Endothelial cell of umbilical vein (primary cell): Measurements from ENCODE around the gene PCBP4. TPM values are rescaled to one million over a fixed set of nuclear protein-coding genes. Genes with fewer than 3 reads are reported as not detected.

ENCODE experiments used
- BruUV-seq: library from RNA; stranded (reverse); fragments of 400-500 nt; replicated peaks from 2 replicates; lab custom pipeline; 2021; lab: Mats Ljungman, UMichigan
- CTCF ChIA-PET: fragments of 300-600, 350-600 bp; sonication (Branson Sonifier 250); formaldehyde crosslinking; loops from one replicate; lab custom pipeline; 2021; ENCODE audit warnings: antibody characterized with exemption, inconsistent platforms; lab: Charles Lee
- POLR2A ChIA-PET: fragments of 300-600, 350-600 bp; sonication (Branson Sonifier 250); formaldehyde crosslinking; loops from one replicate; lab custom pipeline; 2021; ENCODE audit warnings: antibody characterized with exemption, inconsistent platforms; lab: Charles Lee
- DNase-seq: peaks from one replicate; pipeline ENCODE4 v3.0.0-alpha.2; 2011; ENCODE audit warnings: low read depth, low spot score
- FAIRE-seq: peaks from 2 replicates; lab custom pipeline; 2011; peaks lifted over from hg19 to GRCh38; lab: Jason Lieb, UNC
- H2AFZ ChIP-seq: 2 replicates; pipeline ENCODE4 v1.6.0; 2012; ENCODE audit warnings: low read depth, low read length, control low read depth, inconsistent platforms
- H3K27ac ChIP-seq: 2 replicates; pipeline ENCODE4 v1.5.1; 2011; ENCODE audit warnings: low read depth, mild to moderate bottlenecking, control low read depth, low read length, moderate library complexity; ENCODE audit not compliant: insufficient read depth
- H3K27me3 ChIP-seq, 2 experiments: 2 replicates each; pipeline versions ENCODE4 v1.6.0 to v1.6.1; 2011; ENCODE audit warnings: low read length in 2 of 2, mixed read lengths in 1 of 2; ENCODE audit not compliant: control insufficient read depth in 2 of 2, insufficient read depth in 2 of 2
- H3K36me3 ChIP-seq, 2 experiments: 2 replicates in 1 of 2; 3 replicates in 1 of 2; pipeline ENCODE4 v1.5.1; 2011; ENCODE audit warnings: low read length in 2 of 2, mild to moderate bottlenecking in 1 of 2, moderate library complexity in 1 of 2; ENCODE audit not compliant: control insufficient read depth in 2 of 2, insufficient read depth in 2 of 2; ENCODE audit errors: extremely low read depth in 1 of 2
- H3K4me1 ChIP-seq: 3 replicates; pipeline ENCODE4 v1.5.1; 2011; ENCODE audit warnings: mild to moderate bottlenecking, low read length; ENCODE audit not compliant: control insufficient read depth, insufficient read depth; ENCODE audit errors: extremely low read depth
- H3K4me2 ChIP-seq: 2 replicates; pipeline ENCODE4 v1.6.1; 2011; ENCODE audit warnings: low read length, control low read depth, mixed read lengths; ENCODE audit not compliant: insufficient read depth
- H3K4me3 ChIP-seq, 3 experiments: fragments of 200-600 bp in 1 of 3; sonication (generic), shearing (Covaris generic) in 1 of 3; replicated peaks in 1 of 3; 2 replicates each; pipeline ENCODE4 v1.5.1; 2011 to 2016; ENCODE audit warnings: control low read depth in 3 of 3, low read length in 3 of 3, mild to moderate bottlenecking in 2 of 3, inconsistent platforms in 1 of 3, low read depth in 1 of 3, moderate library complexity in 1 of 3; ENCODE audit not compliant: insufficient read depth in 1 of 3
- H3K79me2 ChIP-seq: 2 replicates; pipeline ENCODE4 v1.6.0; 2012; ENCODE audit warnings: low read length, inconsistent platforms; ENCODE audit not compliant: control insufficient read depth, insufficient read depth
- H3K9ac ChIP-seq: replicated peaks from 2 replicates; pipeline ENCODE3; 2011; ENCODE audit warnings: low read length, control low read depth; ENCODE audit not compliant: insufficient read depth; ENCODE audit errors: extremely low read depth
- H3K9me1 ChIP-seq: replicated peaks from 3 replicates; pipeline ENCODE4 v1.6.0; 2011; ENCODE audit warnings: mild to moderate bottlenecking, low read length; ENCODE audit not compliant: control insufficient read depth, insufficient read depth; ENCODE audit errors: extremely low read depth
- H3K9me3 ChIP-seq: replicated peaks from 2 replicates; pipeline ENCODE4 v1.5.1; 2012; ENCODE audit warnings: low read length, inconsistent platforms; ENCODE audit not compliant: control insufficient read depth, insufficient read depth
- H4K20me1 ChIP-seq: replicated peaks from 2 replicates; pipeline ENCODE3; 2011; ENCODE audit warnings: mild to moderate bottlenecking, low read length; ENCODE audit not compliant: control insufficient read depth, insufficient read depth; ENCODE audit errors: extremely low read depth
- CTCF ChIP-seq, 2 donors: IDR thresholded peaks; 1 replicate in 1 of 2; 2 replicates in 1 of 2; pipeline ENCODE4 v1.5.1; 2011; ENCODE audit warnings: low read length in 2 of 2, mild to moderate bottlenecking in 2 of 2, moderate library complexity in 2 of 2, control low read depth in 1 of 2, inconsistent platforms in 1 of 2, low read depth in 1 of 2; ENCODE audit not compliant: insufficient read depth in 1 of 2; ENCODE audit errors: extremely low read depth in 1 of 2
- EZH2 ChIP-seq: IDR thresholded peaks from 2 replicates; pipeline ENCODE4 v1.6.1; 2012; ENCODE audit warnings: borderline replicate concordance, low read depth, mild to moderate bottlenecking, moderate library complexity, low read length, inconsistent platforms; ENCODE audit not compliant: severe bottlenecking
- FOS ChIP-seq: IDR thresholded peaks from 2 replicates; pipeline ENCODE4 v1.6.1; 2011; ENCODE audit warnings: mild to moderate bottlenecking, low read length, moderate library complexity, borderline replicate concordance; ENCODE audit not compliant: insufficient read depth
- GATA2 ChIP-seq: IDR thresholded peaks from 2 replicates; pipeline ENCODE4 v1.7.0; 2011; ENCODE audit warnings: low read depth, mild to moderate bottlenecking, moderate library complexity, mixed read lengths, low read length; ENCODE audit not compliant: insufficient read length, insufficient read depth
- JUN ChIP-seq: IDR thresholded peaks from 2 replicates; pipeline ENCODE4 v1.6.1; 2011; ENCODE audit warnings: borderline replicate concordance, low read depth; ENCODE audit not compliant: insufficient read length, insufficient read depth
- MAX ChIP-seq: IDR thresholded peaks from 2 replicates; pipeline ENCODE4 v1.6.1; 2011; ENCODE audit not compliant: insufficient read depth, insufficient read length
- MYC ChIP-seq: IDR thresholded peaks from one replicate; pipeline ENCODE4 v1.6.1; 2011; ENCODE audit warnings: mild to moderate bottlenecking, low read depth, low read length
- POLR2A ChIP-seq: IDR thresholded peaks from 2 replicates; pipeline ENCODE4 v1.6.1; 2012; ENCODE audit warnings: low read depth, mild to moderate bottlenecking, control low read depth, low read length
- POLR2AphosphoS5 ChIP-seq: IDR thresholded peaks from 2 replicates; pipeline ENCODE4 v1.6.1; 2012; ENCODE audit warnings: low read depth, mild to moderate bottlenecking, control low read depth, low read length, moderate library complexity; ENCODE audit not compliant: insufficient read depth
- dilution Hi-C: fragments of 300-500 bp; cut with MboI; formaldehyde crosslinking; loops from one replicate; pipeline ENCODE4 v1.15.0; 2019; ENCODE audit warnings: low sequenced_read_pairs; ENCODE audit not compliant: extremely low pct_ligation_motif_present
- intact Hi-C: fragments of 100-400 bp; cut with micrococcal nuclease; formaldehyde crosslinking; loops from one replicate; pipeline ENCODE4 v1.10.0; 2022
- polyA plus RNA-seq, 4 experiments: library from polyadenylated mRNA; depleted of rRNA in 3 of 4; stranded (reverse) in 3 of 4; unstranded in 1 of 4; fragments of >200 nt; gene quantifications; 2 replicates each; pipeline versions ENCODE4 v1.2.1 to v1.2.3, GENCODE V29; 2011 to 2012; ENCODE audit warnings: missing spikeins in 1 of 4
- total RNA-seq: library from RNA; stranded (reverse); gene quantifications from 2 replicates; pipeline ENCODE4 v1.2.3, GENCODE V29; 2021

The PCBP4 gene
- total and polyA plus RNA-seq, 2 donors (not counting 3 experiments of a cell fraction or from before 2014, with no cell fraction given), result 46.5 to 63.1 TPM

GRCh38 chr3:51980253-51980652 lies 13.0 kb upstream of the PCBP4 start:
- no peak overlapping the region for H3K4me2 ChIP-seq
- no TSS peak for BruUV-seq
- no peak overlapping the region for H3K4me3 ChIP-seq
- no peak overlapping the region for H3K9ac ChIP-seq
- DNase-seq (no peak), FAIRE-seq (no peak)
- dilution Hi-C loops (no loop called here), intact Hi-C loops (no loop called here)
- no peaks in the 10 kb centered on the region for H3K36me3 ChIP-seq
- no peaks in the 10 kb centered on the region for H3K79me2 ChIP-seq
- H3K9me3 ChIP-seq, result no peaks in the 10 kb centered on the region
- no peaks in the 10 kb centered on the region for H3K27me3 ChIP-seq
- TF ChIP-seq FOS (no peak), MAX (no peak), EZH2 (no peak), GATA2 (no peak), CTCF (IDR thresholded peaks at IDR 0.05; ENCODE audit: extremely low read depth in 1 of 2, insufficient read depth in 1 of 2, low read depth in 1 of 2, low read length in 2 of 2) (no peak)
- H3K4me1 ChIP-seq, result peaks cover 21% of the 10 kb centered on the region
- CTCF ChIA-PET, result no interaction called here
- H2AFZ ChIP-seq, result no peak overlapping the region
- POLR2A ChIA-PET, result no interaction called here
- no peak overlapping the region for H3K27ac ChIP-seq
- no peaks in the 10 kb centered on the region for H3K9me1 ChIP-seq
- H4K20me1 ChIP-seq, result no peaks in the 10 kb centered on the region

GRCh38 chr3:51978143-51978502 lies 10.9 kb upstream of the PCBP4 start:
- Histone ChIP-seq H2AFZ (no peak overlapping the region), H3K36me3 (no peaks in the 10 kb centered on the region), H4K20me1 (no peaks in the 10 kb centered on the region), H3K27ac (no peak overlapping the region), H3K9ac (no peak overlapping the region), H3K79me2 (no peaks in the 10 kb centered on the region), H3K4me3 (no peak overlapping the region), H3K4me1 (peaks cover 30% of the 10 kb centered on the region), H3K4me2 (no peak overlapping the region), H3K27me3 (no peaks in the 10 kb centered on the region), H3K9me3 (no peaks in the 10 kb centered on the region), H3K9me1 (no peaks in the 10 kb centered on the region)
- FAIRE-seq, result no peak
- ChIA-PET POLR2A (no interaction called here), CTCF (no interaction called here)
- BruUV-seq, result no TSS peak
- dilution Hi-C loops (no loop called here), intact Hi-C loops (no loop called here)
- no peak for DNase-seq
- TF ChIP-seq FOS (no peak), POLR2A (no peak), MAX (no peak), MYC (no peak), POLR2AphosphoS5 (no peak), GATA2 (no peak), JUN (no peak), EZH2 (no peak)
